ENCODE results near the gene ETV3.
A peak's percentile ranks its signal among the peaks of the same experiment; 100 is the strongest.

ETV3 gene

DNA sequence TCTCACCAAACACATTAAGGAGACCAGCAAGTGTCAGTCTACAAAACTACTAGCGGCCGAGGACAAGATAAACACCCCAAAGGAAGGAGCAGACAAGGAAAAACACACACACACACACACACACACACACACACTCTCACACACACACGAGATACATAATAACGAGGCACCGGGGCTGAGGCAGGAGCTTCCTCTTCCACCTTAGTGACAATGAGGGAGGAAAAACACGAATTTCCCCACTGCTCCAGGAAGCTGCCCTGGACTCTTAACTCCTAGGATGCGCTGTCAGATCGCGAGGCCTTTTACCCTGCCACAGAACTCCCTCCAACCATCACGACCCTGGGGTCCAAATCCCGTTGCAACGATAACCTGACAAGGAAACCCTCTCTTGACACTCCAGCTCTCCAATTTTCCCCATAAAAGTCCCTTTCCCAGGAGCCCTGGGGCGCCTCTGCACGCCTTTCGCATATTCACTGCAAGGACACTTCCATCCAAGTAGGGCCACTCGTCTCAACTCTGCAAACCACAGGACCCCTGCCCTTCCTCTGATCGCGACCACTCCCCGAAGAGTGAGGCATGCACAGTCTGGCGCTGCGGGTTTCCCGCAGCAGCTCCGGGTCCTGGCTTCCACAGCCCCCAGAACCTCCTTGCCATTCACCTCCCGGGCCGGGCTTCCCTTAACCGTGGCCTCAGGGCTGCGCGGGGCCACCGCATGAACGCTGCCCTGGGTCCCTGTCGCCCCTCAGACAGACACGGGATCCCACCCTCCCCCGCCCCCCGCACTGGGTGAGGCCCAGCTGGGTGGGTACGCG, 581 bp downstream of the ETV3 start:
- DNase-seq = peak in 2 of 14 donors; percentile 47 to 66

DNA sequence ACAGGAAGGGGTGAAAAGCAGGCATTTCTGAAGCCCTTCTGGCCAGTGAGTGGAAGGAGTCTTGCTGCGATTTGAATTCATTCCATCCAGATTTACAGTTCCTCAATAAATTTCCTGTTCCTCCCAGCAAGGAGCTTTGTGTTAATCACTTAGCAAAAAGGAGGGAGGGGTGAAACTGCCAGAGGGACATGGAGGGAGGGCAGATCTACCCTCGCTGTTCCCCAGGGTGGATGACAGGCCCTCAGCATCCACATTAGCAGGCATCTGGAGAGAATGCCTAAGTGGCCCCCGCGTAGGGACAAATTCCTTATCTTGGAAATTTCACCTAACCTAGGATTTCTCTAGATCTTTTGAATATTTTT, 1.2 kb downstream of the ETV3 start:
- no peak for DNase-seq

- no peak for DNase-seq
Observed at GRCh38 chr1:157136133-157136532, 2.1 kb downstream of the ETV3 start.

DNA sequence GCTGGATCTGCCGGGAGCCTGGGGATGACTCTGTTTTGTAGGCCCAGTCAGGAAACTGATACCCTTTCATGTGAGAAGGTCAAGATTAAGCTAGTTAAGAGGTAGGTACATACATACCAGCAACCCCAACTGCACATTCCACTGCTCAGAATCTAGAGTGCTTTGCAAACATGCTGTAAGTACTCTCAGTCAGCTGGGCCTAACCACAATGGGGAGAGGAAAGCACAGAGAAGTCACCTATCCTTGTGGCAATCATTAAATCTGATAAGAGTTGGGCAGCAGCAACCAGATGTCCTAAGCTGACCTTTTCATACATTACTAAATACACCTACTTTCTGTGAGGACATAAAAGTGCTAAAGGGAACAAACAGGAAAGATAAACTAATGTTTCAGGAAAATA, 2.5 kb downstream of the ETV3 start:
- DNase-seq = no peak

GRCh38 chr1:157135070-157135469, 3.1 kb downstream of the ETV3 start:
- DNase-seq = no peak

GRCh38 chr1:157134442-157134841, 3.8 kb downstream of the ETV3 start:
- no peak for DNase-seq

DNA sequence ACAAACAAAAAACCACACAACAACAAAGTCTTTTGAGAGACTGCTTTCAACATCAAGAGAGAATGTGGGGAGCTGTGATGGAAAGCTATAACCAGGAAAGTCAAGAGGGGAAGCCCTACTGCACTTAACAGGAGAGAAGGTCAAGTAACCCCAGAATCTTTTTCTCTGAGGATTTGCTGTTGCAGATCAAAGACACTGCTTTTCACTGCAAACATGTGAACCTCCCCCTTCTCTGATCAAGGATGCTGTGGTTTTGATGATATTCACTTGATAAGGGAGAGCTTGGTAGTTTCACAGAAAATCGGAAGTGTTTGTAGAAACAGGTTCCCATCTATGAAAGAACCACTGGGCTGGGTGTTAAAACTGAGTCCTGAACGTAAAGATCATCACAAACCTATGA, 4.8 kb downstream of the ETV3 start:
- no peak for DNase-seq

GRCh38 chr1:157132616-157133167, 5.5 kb downstream of the ETV3 start:
- no peak for DNase-seq

- no peak for DNase-seq
Observed at GRCh38 chr1:157132111-157132510, 6.1 kb downstream of the ETV3 start.

DNA sequence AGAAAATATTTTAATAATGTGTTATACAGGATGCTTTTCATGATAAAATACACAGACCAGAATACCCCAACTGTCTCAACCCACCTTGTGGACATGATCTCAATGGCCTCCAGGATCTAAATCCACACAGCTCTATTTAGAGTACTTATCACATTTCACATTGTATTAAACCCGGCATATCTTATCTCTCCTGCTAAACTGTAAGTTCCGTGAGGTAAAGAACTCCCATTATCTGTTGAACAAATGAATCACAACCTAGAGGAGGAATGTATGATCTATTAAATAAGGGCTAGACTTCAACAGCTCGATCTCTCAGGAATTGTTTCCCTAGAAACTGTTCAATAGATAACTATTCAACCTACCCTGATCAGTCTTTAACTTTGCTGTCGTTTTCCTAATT, 6.9 kb downstream of the ETV3 start:
- no peak for DNase-seq

GRCh38 chr1:157124855-157125254, 13.3 kb downstream of the ETV3 start:
- no peak for DNase-seq

- DNase-seq = no peak
Observed at GRCh38 chr1:157119448-157119847, 18.7 kb downstream of the ETV3 start.

- DNase-seq = no peak
Observed at GRCh38 chr1:157119008-157119407, 19.2 kb downstream of the ETV3 start.

DNA sequence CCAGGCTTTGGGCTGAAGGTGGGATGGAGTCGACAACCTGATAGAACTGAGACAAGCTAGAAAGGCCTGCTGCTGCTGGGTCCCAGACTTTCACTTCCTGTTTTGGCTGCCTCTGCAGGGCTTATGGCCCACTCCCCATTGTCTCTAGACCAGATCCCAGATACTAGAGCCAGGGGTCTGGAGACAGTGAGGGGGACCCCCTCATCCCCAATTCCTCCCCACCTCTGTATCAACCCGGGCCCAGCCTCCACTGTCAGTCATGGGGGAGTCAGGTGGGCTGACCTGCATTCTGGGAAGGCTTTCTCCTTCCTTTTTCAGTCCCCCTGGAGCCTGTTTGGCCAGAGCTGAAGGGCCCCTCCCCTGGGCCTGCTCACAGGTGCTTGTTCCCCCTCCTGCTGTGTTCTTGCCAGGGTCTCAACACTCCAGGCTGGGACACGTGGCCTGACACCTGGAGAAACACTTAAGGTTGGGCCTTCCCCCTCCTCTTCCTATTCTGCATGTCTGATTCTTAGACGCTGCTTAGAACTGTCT, 20.6 kb downstream of the ETV3 start:
- DNase-seq = peak in 1 of 14 donors; percentile 5

- no peak for DNase-seq
Observed at GRCh38 chr1:157116737-157117103, 21.5 kb downstream of the ETV3 start.

DNA sequence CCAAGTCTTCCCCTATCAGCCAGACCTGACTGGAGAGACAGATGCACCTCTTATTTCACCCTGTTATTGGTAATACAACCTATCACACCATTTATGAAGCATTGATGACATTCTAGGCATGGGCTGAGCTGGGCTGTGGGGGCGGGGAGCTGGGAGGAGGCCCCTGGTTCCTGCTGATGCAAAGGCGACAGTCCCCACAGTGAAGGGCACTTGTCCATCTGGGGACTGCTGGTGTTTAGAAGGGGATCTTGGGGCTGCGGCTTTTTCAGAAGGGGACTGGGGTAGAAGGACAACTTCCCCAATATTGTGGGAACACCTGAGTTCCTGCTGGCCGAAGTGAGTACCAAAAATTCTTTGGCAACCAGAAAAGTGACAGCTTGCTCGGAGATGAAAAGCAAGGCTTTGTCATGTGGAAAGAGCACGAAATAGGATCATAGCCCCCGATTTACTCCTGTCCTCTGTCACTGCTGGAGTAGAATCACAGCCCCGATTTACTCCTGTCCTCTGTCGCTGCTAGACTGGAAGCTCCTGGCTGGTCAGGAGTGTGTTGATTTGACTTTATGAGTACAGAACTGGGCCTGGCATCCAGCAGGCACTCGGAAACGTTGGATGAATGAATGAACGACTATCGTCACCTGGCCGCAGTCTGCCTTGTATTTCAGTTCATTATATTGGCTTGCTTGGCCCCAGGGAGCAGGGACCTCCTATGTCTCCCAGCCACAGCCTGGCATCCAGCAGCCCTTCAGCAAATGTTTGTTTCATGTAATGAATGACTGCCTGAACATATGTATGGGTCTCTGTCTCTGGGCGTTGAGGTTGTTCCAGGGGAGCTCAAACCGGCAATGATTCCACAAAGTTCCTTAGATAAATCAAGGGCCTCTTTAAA, 22.1 kb downstream of the ETV3 start:
- DNase-seq = peak in 1 of 14 donors; percentile 33

DNA sequence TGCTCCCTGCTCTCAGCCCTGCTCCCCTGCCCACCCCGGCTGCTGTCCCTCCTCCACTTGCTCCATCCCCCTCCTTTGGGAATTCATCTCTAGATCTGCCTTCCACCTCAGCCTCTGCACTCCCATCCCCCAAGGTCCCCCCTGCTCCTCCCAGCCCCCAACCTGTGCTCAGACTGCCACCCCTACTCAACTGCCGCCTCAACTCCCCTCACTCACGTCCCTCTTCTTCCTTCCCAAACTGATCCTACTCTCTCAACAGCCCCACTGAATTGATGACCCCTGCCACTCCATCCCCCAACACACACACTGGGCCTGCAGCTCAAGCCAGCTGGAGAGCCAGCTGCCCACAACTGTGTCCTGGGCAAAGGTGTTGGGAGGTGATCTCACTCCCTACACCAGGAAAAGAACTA, 22.8 kb downstream of the ETV3 start:
- no peak for DNase-seq

GRCh38 chr1:157114183-157115121, 23.7 kb downstream of the ETV3 start:
- DNase-seq = no peak

- DNase-seq = no peak
Observed at GRCh38 chr1:157113631-157114030, 24.6 kb downstream of the ETV3 start.

GRCh38 chr1:157113106-157113505, 25.1 kb downstream of the ETV3 start:
- DNase-seq = no peak

DNA sequence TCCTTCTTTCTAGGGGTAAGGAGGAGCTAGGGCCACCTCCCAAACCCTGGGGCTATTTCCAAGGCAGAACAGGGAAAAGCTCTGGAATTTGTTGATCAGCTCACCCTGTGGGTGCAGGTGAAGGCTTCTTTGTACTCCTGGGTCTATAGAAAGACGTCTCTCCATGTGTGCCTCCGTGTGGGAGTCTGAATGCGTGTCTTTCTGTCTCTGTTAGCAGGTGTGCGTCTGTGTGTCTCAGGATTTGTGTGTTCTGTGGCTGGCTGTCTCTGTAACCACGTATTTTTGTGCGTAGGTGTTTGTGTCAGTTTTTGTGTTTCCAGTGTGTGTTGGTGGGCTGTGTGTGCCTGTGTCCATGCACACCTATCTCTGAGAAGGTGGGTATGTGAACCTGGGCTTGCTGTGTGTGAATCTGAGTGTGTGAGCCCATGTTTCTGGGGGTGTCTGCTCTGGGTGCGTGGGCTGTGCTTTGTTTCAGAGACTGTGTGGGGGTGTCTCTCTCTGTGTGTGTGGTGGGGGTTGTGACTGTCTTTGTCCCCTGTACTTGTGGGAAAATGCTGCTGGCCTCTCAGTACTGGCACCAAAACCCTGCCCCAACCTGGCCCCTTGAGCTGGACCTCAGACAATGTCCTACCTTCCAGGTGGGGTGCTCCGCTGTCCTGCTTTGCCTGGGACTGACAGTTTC, 25.9 kb downstream of the ETV3 start:
- no peak for DNase-seq
